MM.1S (cell line): Measurements from ENCODE around the gene MT1B.

Experiments used
- DNase-seq: peaks from one replicate; pipeline ENCODE4 v3.0.0-alpha.2; 2015
- H2AFZ ChIP-seq: fragments of 300-600 bp; sonication (generic); 2 replicates; pipeline ENCODE4 v1.6.0; 2016; ENCODE audit warnings: antibody characterized with exemption, low read length
- H3F3A ChIP-seq: fragments of 300-600 bp; sonication (generic); 2 replicates; pipeline ENCODE4 v1.6.1; 2016; ENCODE audit warnings: mild to moderate bottlenecking, antibody characterized with exemption, low read length, moderate library complexity, mixed read lengths; ENCODE audit not compliant: insufficient read depth
- H3K27ac ChIP-seq: fragments of 300-600 bp; sonication (generic); 2 replicates; pipeline ENCODE4 v1.5.1; 2016; ENCODE audit warnings: mild to moderate bottlenecking, low read length
- H3K27me3 ChIP-seq: fragments of 300-600 bp; sonication (generic); replicated peaks from 2 replicates; pipeline ENCODE4 v1.6.0; 2016; ENCODE audit warnings: low read length; ENCODE audit not compliant: insufficient read depth
- H3K36me3 ChIP-seq: fragments of 300-600 bp; sonication (generic); replicated peaks from 2 replicates; pipeline ENCODE4 v1.6.1; 2016; ENCODE audit warnings: mild to moderate bottlenecking, low read length, mixed read lengths; ENCODE audit not compliant: insufficient read depth
- H3K4me1 ChIP-seq: fragments of 300-600 bp; sonication (generic); 2 replicates; pipeline ENCODE4 v1.6.1; 2016; ENCODE audit warnings: low read length, mixed read lengths
- H3K4me2 ChIP-seq: fragments of 300-600 bp; sonication (generic); 2 replicates; pipeline ENCODE4 v1.6.0; 2016; ENCODE audit warnings: low read depth, low read length
- H3K4me3 ChIP-seq: fragments of 300-600 bp; sonication (generic); 2 replicates; pipeline ENCODE4 v1.5.1; 2016; ENCODE audit warnings: low read length, mixed read lengths
- H3K79me2 ChIP-seq: fragments of 300-600 bp; sonication (generic); 2 replicates; pipeline ENCODE4 v1.6.1; 2016; ENCODE audit warnings: mixed run types, low read length, mixed read lengths
- H3K9ac ChIP-seq: fragments of 300-600 bp; sonication (generic); 2 replicates; pipeline ENCODE4 v1.6.1; 2016; ENCODE audit warnings: low read length, mixed read lengths
- H3K9me2 ChIP-seq: fragments of 300-600 bp; sonication (generic); replicated peaks from 2 replicates; pipeline ENCODE4 v1.6.1; 2016; ENCODE audit warnings: mild to moderate bottlenecking, low read length, mixed read lengths; ENCODE audit not compliant: insufficient read depth
- H3K9me3 ChIP-seq: fragments of 300-600 bp; sonication (generic); replicated peaks from 2 replicates; pipeline ENCODE4 v1.6.1; 2016; ENCODE audit warnings: mild to moderate bottlenecking, low read length, mixed read lengths; ENCODE audit not compliant: insufficient read depth
- H4K20me1 ChIP-seq: fragments of 300-600 bp; sonication (generic); 2 replicates; pipeline ENCODE4 v1.6.1; 2016; ENCODE audit warnings: mild to moderate bottlenecking, low read length, moderate library complexity, mixed read lengths; ENCODE audit not compliant: insufficient read depth
- CTCF ChIP-seq: fragments of 300-600 bp; sonication (generic); IDR thresholded peaks from 2 replicates; pipeline ENCODE4 v1.5.1; 2016; ENCODE audit warnings: antibody characterized with exemption, low read length, mixed read lengths
- EZH2 ChIP-seq: fragments of 300-600 bp; sonication (generic); optimal IDR thresholded peaks from 2 replicates; pipeline ENCODE3; 2017; ENCODE audit warnings: low read depth, mild to moderate bottlenecking, antibody characterized with exemption, low read length, mixed read lengths
- EZH2phosphoT487 ChIP-seq: fragments of 300-600 bp; sonication (generic); IDR thresholded peaks from 2 replicates; pipeline ENCODE4 v1.6.1; 2018; ENCODE audit warnings: antibody characterized with exemption, low read length

MT1B gene

DNA sequence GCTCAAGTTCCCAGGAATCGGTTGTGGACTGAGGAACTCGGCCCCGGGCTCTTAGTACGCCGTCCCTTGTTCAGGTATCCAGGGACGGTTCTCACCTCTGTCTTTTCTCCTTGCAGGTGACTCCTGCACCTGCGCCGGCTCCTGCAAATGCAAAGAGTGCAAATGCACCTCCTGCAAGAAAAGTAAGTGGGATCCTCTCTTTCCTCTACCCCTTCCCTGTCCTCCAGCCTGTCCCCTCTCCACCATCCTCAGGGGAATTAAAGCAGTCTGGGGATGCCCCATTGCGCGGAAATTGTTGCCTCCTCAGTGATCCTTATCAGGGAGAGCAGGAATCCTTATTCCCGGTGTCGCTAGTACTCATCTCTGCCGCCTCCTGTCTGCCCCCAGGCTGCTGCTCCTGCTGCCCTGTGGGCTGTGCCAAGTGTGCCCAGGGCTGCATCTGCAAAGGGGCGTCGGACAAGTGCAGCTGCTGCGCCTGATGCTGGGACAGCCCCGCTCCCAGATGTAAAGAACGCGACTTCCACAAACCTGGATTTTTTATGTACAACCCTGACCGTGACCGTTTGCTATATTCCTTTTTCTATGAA lies 42.7 kb upstream of the MT1B start:
- H3K9me3 ChIP-seq, result no peaks in the 10 kb centered on the region
- H3K9me2 ChIP-seq, result no peaks in the 10 kb centered on the region
- no peak for DNase-seq
- peaks cover 19% of the 10 kb centered on the region for H3K4me1 ChIP-seq
- TF ChIP-seq CTCF, result no peak
- TF ChIP-seq EZH2, result no peak
- peak overlapping the region; percentile 100 for H3K4me2 ChIP-seq
- H3F3A ChIP-seq, result peaks cover 16% of the 10 kb centered on the region
- H2AFZ ChIP-seq, result peak overlapping the region; percentile 87
- peak overlapping the region; percentile 15; the same call in 1 of the 2 replicates for H3K9ac ChIP-seq
- H3K36me3 ChIP-seq, result no peaks in the 10 kb centered on the region
- peak overlapping the region; percentile 71 for H3K4me3 ChIP-seq
- H3K27ac ChIP-seq, result no peak overlapping the region
- H3K79me2 ChIP-seq, result no peaks in the 10 kb centered on the region
- no peaks in the 10 kb centered on the region for H4K20me1 ChIP-seq
- peaks cover 18% of the 10 kb centered on the region for H3K27me3 ChIP-seq

DNA sequence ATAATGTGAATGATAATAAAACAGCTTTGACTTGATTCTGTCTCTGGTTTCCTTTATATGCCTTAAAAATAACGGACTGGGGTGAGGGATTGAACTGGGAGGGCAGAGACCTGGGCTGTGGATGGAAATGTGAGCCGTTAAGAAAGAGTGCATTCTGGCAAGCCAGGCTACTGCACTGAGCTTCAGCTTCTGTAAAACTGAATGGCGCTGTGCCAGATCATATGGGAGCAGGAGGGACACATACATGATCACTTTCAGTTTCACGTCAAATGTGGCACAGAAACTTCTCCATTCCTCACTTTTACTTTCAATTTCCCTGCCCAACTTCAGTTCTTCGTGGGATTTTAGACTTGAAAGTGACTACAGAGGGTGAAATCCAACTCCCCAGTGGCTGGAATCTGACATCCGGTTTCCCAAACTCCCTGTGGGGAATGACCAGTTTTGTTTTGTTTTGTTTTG lies 42.2 kb upstream of the MT1B start:
- Histone ChIP-seq H3F3A (peaks cover 16% of the 10 kb centered on the region), H3K36me3 (no peaks in the 10 kb centered on the region), H4K20me1 (no peaks in the 10 kb centered on the region), H3K9me3 (no peaks in the 10 kb centered on the region), H3K4me2 (peak overlapping the region; percentile 100), H3K9ac (no peak overlapping the region), H3K4me1 (peaks cover 19% of the 10 kb centered on the region), H3K27me3 (peaks cover 18% of the 10 kb centered on the region), H2AFZ (no peak overlapping the region), H3K9me2 (no peaks in the 10 kb centered on the region), H3K4me3 (peak overlapping the region; percentile 71), H3K27ac (no peak overlapping the region), H3K79me2 (no peaks in the 10 kb centered on the region)
- TF ChIP-seq CTCF (no peak), EZH2phosphoT487 (no peak), EZH2 (no peak)
- peak; percentile 86 for DNase-seq

DNA sequence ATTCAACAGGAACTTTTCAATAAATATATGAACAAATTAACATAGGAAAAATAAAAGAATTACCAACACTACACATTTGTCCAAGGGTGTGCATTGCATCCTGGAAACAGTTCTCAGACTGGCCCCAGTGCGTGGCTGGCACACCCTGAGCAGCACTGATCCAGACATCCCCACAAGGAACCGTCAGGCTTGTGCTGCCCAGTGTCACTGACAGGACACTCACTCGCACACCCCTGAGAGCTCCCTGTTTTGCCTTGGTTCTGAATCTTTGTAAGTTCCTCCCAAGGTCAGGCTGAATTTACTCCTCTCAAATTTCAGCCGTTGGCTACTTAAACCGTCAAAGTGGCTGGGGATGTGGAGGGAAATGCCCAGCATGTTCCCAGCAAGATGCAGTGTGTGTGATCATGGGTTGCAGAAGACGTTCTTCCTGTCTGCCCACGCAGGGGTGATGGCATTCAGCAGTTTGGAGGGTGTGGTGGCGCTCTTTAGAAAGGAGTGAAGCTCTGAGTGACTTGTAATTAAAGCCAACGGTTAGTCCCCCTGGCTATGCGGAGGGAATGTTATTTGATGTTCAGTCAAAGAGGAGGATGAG lies 41.6 kb upstream of the MT1B start:
- Histone ChIP-seq H3K9me2 (no peaks in the 10 kb centered on the region), H3K27me3 (peaks cover 16% of the 10 kb centered on the region), H3K9ac (no peak overlapping the region), H3K9me3 (no peaks in the 10 kb centered on the region), H3F3A (peaks cover 16% of the 10 kb centered on the region), H3K4me2 (peak overlapping the region; percentile 100), H4K20me1 (no peaks in the 10 kb centered on the region), H3K4me1 (peaks cover 19% of the 10 kb centered on the region), H3K27ac (no peak overlapping the region), H3K36me3 (no peaks in the 10 kb centered on the region), H3K79me2 (no peaks in the 10 kb centered on the region), H2AFZ (no peak overlapping the region), H3K4me3 (peak overlapping the region; percentile 71; the same call in 1 of the 2 replicates)
- TF ChIP-seq EZH2phosphoT487 (no peak), EZH2 (no peak), CTCF (no peak)
- DNase-seq, result no peak
